ENCODE measurements around the gene CGNL1.

DNA sequence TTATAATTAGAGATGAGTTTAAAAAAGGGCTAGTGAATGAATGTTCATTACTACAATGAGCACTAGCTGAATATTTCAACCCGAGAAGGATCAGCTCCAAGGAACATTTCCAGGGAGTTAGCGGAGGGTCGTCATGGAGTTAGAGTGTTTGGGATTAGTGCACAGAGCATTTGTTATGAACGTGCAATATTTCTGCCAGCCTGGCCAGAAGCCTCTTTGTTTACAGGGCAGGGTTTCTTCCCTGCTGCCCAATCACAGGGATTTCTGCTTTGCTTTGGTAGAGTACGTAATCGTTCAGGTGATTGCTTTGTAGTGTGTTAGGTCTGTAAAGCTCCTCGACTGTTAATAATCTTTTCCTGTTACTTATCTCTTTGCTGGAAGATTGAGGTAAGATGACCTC, 5.9 kb downstream of the CGNL1 start:
- TF ChIP-seq POLR2AphosphoS5 (IDR thresholded peaks at IDR 0.05): no peak
- TF ChIP-seq EP300 (IDR thresholded peaks at IDR 0.05): no peak
- TF ChIP-seq, protein P1, sequence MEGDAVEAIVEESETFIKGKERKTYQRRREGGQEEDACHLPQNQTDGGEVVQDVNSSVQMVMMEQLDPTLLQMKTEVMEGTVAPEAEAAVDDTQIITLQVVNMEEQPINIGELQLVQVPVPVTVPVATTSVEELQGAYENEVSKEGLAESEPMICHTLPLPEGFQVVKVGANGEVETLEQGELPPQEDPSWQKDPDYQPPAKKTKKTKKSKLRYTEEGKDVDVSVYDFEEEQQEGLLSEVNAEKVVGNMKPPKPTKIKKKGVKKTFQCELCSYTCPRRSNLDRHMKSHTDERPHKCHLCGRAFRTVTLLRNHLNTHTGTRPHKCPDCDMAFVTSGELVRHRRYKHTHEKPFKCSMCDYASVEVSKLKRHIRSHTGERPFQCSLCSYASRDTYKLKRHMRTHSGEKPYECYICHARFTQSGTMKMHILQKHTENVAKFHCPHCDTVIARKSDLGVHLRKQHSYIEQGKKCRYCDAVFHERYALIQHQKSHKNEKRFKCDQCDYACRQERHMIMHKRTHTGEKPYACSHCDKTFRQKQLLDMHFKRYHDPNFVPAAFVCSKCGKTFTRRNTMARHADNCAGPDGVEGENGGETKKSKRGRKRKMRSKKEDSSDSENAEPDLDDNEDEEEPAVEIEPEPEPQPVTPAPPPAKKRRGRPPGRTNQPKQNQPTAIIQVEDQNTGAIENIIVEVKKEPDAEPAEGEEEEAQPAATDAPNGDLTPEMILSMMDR (IDR thresholded peaks at IDR 0.05): no peak

All from esophagus muscularis mucosa (tissue), 4 donors.